ENCODE data around the gene GPD2. TPM values are rescaled to one million over a fixed set of nuclear protein-coding genes. Genes with fewer than 3 reads are reported as not detected.

Gene GPD2
- total RNA-seq, 2 donors from 2014 or later, result 14.9 to 29.1 TPM

- Histone ChIP-seq H3K27ac (no peak overlapping the region), H3K9me3 (no peaks in the 10 kb centered on the region), H3K4me3 (no peak overlapping the region), H3K36me3 (no peaks in the 10 kb centered on the region), H3K4me1 (no peaks in the 10 kb centered on the region), H3K27me3 (no peaks in the 10 kb centered on the region)
- TF ChIP-seq CTCF (IDR thresholded peaks at IDR 0.05), result no peak
- no peak for DNase-seq (ENCODE audit: low spot score)
Observed at GRCh38 chr2:156448766-156449165, 12.6 kb downstream of the GPD2 start.

GRCh38 chr2:156452971-156453370 is 16.8 kb downstream of the GPD2 start:
- Histone ChIP-seq H3K4me1 (peaks cover 0 to 10% of the 10 kb centered on the region in 2 donors), H3K9me3 (no peaks in the 10 kb centered on the region), H3K36me3 (no peaks in the 10 kb centered on the region), H3K27me3 (no peaks in the 10 kb centered on the region), H3K4me3 (no peak overlapping the region), H3K27ac (no peak overlapping the region)
- no peak for TF ChIP-seq CTCF (IDR thresholded peaks at IDR 0.05)
- no peak for DNase-seq (ENCODE audit: low spot score)

DNA sequence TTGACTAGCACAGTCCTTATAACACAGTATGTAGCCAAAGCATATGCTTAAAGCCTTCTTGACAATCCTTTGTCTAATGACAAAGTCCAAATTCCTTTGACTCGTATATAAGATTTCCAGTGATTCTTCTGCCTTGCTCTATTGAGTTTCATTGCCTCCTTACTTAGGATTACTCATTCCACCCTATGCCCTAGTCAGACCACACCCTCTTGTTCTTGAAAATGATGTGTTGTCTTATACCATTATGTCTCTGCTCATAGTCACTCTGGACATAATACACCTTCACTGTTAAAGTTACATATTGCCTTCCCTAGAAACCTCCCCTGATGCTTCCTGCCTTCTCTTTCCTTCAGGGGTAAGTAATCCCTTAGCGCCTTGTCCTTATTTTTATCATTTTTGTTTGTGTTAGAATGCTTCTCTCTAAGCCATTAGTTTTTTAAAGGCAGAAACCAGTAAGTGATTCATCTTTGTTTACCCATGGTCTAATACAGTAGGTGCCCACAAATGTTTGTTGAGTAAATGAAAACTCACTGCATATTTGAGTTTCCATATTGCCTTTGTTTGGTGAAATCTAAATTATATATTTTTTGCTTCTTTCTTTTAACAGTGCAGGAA is 19.3 kb downstream of the GPD2 start:
- H3K9me3 ChIP-seq, result no peaks in the 10 kb centered on the region
- DNase-seq (ENCODE audit: low spot score), result no peak
- H3K4me3 ChIP-seq, result no peak overlapping the region
- H3K4me1 ChIP-seq, result peaks cover 0 to 22% of the 10 kb centered on the region in 2 donors
- no peaks in the 10 kb centered on the region for H3K27me3 ChIP-seq
- H3K27ac ChIP-seq, result no peak overlapping the region
- no peak for TF ChIP-seq CTCF (IDR thresholded peaks at IDR 0.05)
- no peaks in the 10 kb centered on the region for H3K36me3 ChIP-seq

DNA sequence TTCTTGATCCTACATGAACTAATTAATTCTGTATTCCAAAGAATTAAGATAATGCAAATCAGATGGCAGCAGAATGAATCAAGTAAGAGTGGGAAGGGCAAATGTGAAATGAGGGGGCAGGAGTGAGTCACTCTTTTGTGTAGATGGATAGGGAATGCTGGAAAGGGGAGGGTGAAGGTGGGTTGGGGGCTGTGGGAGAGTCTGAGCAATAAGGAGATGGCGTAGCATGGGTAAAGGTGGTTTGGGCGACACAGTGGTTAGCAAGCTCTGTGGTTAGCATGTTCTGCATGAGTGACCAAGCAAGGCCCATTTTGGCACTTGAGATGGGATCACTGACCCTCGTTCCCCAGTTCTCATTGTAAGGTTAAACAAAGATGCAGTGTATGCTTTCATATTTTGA is 20.4 kb downstream of the GPD2 start:
- no peak for DNase-seq (ENCODE audit: low spot score)
- Histone ChIP-seq H3K4me1 (peaks cover 0 to 26% of the 10 kb centered on the region in 2 donors), H3K27ac (no peak overlapping the region), H3K36me3 (no peaks in the 10 kb centered on the region), H3K4me3 (no peak overlapping the region), H3K9me3 (no peaks in the 10 kb centered on the region), H3K27me3 (no peaks in the 10 kb centered on the region)
- no peak for TF ChIP-seq CTCF (IDR thresholded peaks at IDR 0.05)

- Histone ChIP-seq H3K4me3 (no peak overlapping the region), H3K36me3 (no peaks in the 10 kb centered on the region), H3K27ac (peak overlapping the region in 1 of 2 donors; percentile 14), H3K27me3 (no peaks in the 10 kb centered on the region), H3K9me3 (no peaks in the 10 kb centered on the region), H3K4me1 (peaks cover 0 to 26% of the 10 kb centered on the region in 2 donors)
- no peak for DNase-seq (ENCODE audit: low spot score)
- TF ChIP-seq CTCF (IDR thresholded peaks at IDR 0.05), result no peak
Observed at GRCh38 chr2:156457523-156458517, 21.6 kb downstream of the GPD2 start.
